Thyroid gland (tissue), 4 donors: ENCODE data around the gene PHF3. TPM values are rescaled to one million over a fixed set of nuclear protein-coding genes. Genes with fewer than 3 reads are reported as not detected.

Experiments
- DNase-seq, 2 donors: peaks; one replicate each; pipeline ENCODE4 v3.0.0-alpha.2; 2019
- H3K27ac ChIP-seq, 3 donors: fragments of 200-600 bp; sonication (generic); 1 replicate in 2 of 3; 2 replicates in 1 of 3; pipeline ENCODE4 v1.5.1; 2016 to 2019; ENCODE audit warnings: mild to moderate bottlenecking in 1 of 3, moderate library complexity in 1 of 3
- H3K27me3 ChIP-seq: fragments of 200-600 bp; sonication (generic); one replicate; pipeline ENCODE4 v1.5.1; 2019
- H3K36me3 ChIP-seq, 2 donors: fragments of 200-600 bp; sonication (generic); one replicate each; pipeline ENCODE4 v1.5.1; 2016 to 2019
- H3K4me1 ChIP-seq, 2 donors: fragments of 200-600 bp; sonication (generic); one replicate each; pipeline ENCODE4 v1.5.1; 2017 to 2019
- H3K4me3 ChIP-seq, 3 donors: fragments of 200-600 bp; sonication (generic); replicated peaks in 1 of 3; 1 replicate in 2 of 3; 2 replicates in 1 of 3; pipeline ENCODE4 v1.5.1; 2016; ENCODE audit warnings: mild to moderate bottlenecking in 1 of 3
- H3K9me3 ChIP-seq: fragments of 200-600 bp; sonication (generic); one replicate; pipeline ENCODE4 v1.5.1; 2017
- POLR2A ChIP-seq, 2 donors: fragments of 450-650 bp; IDR thresholded peaks; one replicate each; pipeline ENCODE4 v1.6.1; 2017; ENCODE audit warnings: antibody characterized with exemption in 2 of 2, mild to moderate bottlenecking in 2 of 2, moderate library complexity in 1 of 2
- WGBS, 2 donors: methylation state at CpG; one replicate each; pipeline ENCODE4 v1.1.5; 2017; 5-methylcytosine and 5-hydroxymethylcytosine counted together
- intact Hi-C: fragments of 100-400 bp; cut with DNase I; formaldehyde crosslinking; loops from one replicate; pipeline ENCODE4 v1.15.1; 2023
- total RNA-seq, 4 donors: library from RNA; depleted of rRNA; stranded (reverse); fragments of >200 nt; gene quantifications; one replicate each; pipeline ENCODE4 v1.2.3, GENCODE V29; 2016
- TF ChIP-seq, protein P1 (sequence below), 6 experiments: fragments of 200-600 bp in 3 of 6; fragments of 450-650 bp in 3 of 6; sonication (generic) in 3 of 6; IDR thresholded peaks; one replicate each; pipeline ENCODE4 v1.5.1; 2016 to 2019; ENCODE audit warnings: antibody characterized with exemption in 6 of 6, mild to moderate bottlenecking in 2 of 6, inconsistent platforms in 1 of 6, moderate library complexity in 1 of 6

PHF3 gene
- total RNA-seq, 4 donors from 2014 or later: 74.4 to 114 (median 89.6) TPM

GRCh38 chr6:63611560-63611959, 24.0 kb upstream of the PHF3 start:
- H3K4me3 ChIP-seq: no peak overlapping the region
- intact Hi-C loops: no loop called here
- H3K27ac ChIP-seq: no peak overlapping the region
- no peaks in the 10 kb centered on the region for H3K4me1 ChIP-seq
- no peaks in the 10 kb centered on the region for H3K36me3 ChIP-seq
- 88 to 97% methylated on average over 1 of the region's 1 CpG for WGBS, 2 donors
- no peak for DNase-seq
- TF ChIP-seq, protein P1, sequence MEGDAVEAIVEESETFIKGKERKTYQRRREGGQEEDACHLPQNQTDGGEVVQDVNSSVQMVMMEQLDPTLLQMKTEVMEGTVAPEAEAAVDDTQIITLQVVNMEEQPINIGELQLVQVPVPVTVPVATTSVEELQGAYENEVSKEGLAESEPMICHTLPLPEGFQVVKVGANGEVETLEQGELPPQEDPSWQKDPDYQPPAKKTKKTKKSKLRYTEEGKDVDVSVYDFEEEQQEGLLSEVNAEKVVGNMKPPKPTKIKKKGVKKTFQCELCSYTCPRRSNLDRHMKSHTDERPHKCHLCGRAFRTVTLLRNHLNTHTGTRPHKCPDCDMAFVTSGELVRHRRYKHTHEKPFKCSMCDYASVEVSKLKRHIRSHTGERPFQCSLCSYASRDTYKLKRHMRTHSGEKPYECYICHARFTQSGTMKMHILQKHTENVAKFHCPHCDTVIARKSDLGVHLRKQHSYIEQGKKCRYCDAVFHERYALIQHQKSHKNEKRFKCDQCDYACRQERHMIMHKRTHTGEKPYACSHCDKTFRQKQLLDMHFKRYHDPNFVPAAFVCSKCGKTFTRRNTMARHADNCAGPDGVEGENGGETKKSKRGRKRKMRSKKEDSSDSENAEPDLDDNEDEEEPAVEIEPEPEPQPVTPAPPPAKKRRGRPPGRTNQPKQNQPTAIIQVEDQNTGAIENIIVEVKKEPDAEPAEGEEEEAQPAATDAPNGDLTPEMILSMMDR (IDR thresholded peaks at IDR 0.05): no peak
- TF ChIP-seq POLR2A (IDR thresholded peaks at IDR 0.05): no peak
- H3K9me3 ChIP-seq: no peaks in the 10 kb centered on the region
- no peaks in the 10 kb centered on the region for H3K27me3 ChIP-seq

DNA sequence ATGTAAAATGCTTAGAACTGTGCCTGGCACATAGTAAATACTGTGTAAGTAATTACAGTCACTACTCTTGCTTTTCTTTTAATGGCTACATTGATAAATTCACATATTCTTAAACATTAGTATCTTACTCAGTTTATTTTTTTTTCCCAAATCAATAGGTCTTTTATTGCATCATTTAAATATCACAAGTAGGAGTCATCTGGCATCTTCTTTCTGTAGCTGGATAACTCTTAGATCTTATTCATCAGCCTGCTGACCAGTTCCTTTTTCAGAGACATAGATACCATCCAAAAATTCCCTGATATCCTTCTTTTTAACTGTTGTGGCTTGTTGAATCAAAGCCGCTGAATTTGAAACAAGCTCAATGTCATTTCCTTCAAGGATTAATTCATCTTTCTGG, 20.0 kb upstream of the PHF3 start:
- Histone ChIP-seq H3K27ac (no peak overlapping the region), H3K9me3 (no peaks in the 10 kb centered on the region), H3K36me3 (no peaks in the 10 kb centered on the region), H3K4me1 (no peaks in the 10 kb centered on the region), H3K4me3 (no peak overlapping the region), H3K27me3 (no peaks in the 10 kb centered on the region)
- intact Hi-C loops: no loop called here
- no peak for DNase-seq
- TF ChIP-seq, protein P1 (IDR thresholded peaks at IDR 0.05): no peak
- TF ChIP-seq POLR2A (IDR thresholded peaks at IDR 0.05): no peak
- WGBS, 2 donors: 88 to 100% methylated on average over 1 of the region's 1 CpG

DNA sequence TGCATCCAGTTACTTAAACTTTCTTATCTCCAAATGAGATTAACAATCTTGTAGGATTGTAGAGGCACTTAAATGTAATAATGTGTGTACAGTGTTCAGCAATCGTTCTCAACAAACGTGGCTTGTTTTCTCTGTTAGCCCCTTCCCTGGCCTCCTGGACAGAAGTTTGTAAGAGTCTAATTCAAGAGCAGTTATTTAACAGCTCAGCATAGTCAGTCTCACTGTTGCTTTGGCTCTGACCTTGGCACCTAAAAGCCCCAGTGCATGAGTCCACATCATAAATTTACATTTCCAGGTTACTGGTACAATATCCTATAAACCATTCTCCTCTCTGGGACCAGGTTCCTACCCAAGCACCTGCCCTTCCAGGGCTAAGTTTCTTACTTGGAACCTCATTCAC, 11.5 kb upstream of the PHF3 start:
- intact Hi-C loops: no loop called here
- Histone ChIP-seq H3K27ac (no peak overlapping the region), H3K27me3 (no peaks in the 10 kb centered on the region), H3K4me3 (no peak overlapping the region), H3K9me3 (no peaks in the 10 kb centered on the region), H3K4me1 (no peaks in the 10 kb centered on the region), H3K36me3 (no peaks in the 10 kb centered on the region)
- WGBS, 2 donors: 46 to 72% methylated on average over 2 of the region's 2 CpGs
- no peak for DNase-seq
- TF ChIP-seq, protein P1 (IDR thresholded peaks at IDR 0.05): no peak
- no peak for TF ChIP-seq POLR2A (IDR thresholded peaks at IDR 0.05)

DNA sequence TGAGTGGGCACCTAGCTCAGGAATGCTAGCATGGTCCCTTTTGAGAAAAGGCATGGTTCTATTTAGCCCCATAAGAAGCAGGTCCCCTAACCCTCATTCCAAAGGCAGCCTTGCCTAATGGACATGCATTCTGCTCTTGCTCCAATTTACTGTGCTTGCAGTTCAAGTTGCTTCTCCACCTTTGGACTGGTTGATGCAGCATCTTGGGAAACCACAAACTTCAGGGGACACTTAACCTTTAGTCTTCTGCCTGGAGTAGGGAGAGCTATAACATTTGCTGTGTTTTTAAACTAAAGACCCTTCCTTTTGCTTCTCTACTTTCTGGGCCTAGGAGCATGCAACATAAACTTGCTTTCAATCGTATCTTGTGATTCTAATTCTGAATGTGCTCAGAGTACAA, 5.1 kb upstream of the PHF3 start:
- Histone ChIP-seq H3K27ac (no peak overlapping the region), H3K36me3 (no peaks in the 10 kb centered on the region), H3K9me3 (no peaks in the 10 kb centered on the region), H3K4me3 (no peak overlapping the region), H3K4me1 (peaks cover 6 to 7% of the 10 kb centered on the region in 2 donors), H3K27me3 (no peaks in the 10 kb centered on the region)
- TF ChIP-seq POLR2A (IDR thresholded peaks at IDR 0.05): no peak
- TF ChIP-seq, protein P1 (IDR thresholded peaks at IDR 0.05): no peak
- DNase-seq: no peak
- 71 to 83% methylated on average over 1 of the region's 1 CpG for WGBS, 2 donors
- intact Hi-C loops: no loop called here

DNA sequence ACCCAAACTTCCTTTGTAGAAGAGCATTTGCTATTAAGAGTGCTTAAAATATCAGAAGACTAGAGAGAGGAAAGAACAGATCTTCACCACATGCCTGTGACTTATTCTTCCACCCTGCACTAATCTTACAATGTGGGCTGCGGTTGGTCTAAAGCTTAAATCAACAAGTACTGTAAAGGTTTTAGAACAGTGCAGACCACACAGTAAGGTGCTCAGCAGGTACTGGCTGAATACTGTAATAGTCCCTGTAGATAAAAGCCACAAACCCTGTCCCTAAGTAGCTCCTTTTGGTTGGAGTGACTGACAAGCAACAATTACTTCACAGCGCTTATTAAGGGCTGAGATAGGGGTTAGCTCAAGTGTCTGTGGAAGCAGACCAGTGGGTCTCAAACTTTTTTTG, 972 bp upstream of the PHF3 start:
- intact Hi-C loops: no loop called here
- Histone ChIP-seq H3K4me3 (no peak overlapping the region), H3K36me3 (no peaks in the 10 kb centered on the region), H3K27me3 (no peaks in the 10 kb centered on the region), H3K9me3 (no peaks in the 10 kb centered on the region), H3K4me1 (peaks cover 29 to 30% of the 10 kb centered on the region in 2 donors), H3K27ac (no peak overlapping the region)
- WGBS, 2 donors: 27 to 32% methylated on average over 2 of the region's 2 CpGs
- no peak for TF ChIP-seq POLR2A (IDR thresholded peaks at IDR 0.05)
- TF ChIP-seq, protein P1 (IDR thresholded peaks at IDR 0.05): no peak
- DNase-seq: no peak
